PFSK-1 (cell line): ENCODE results near the gene QKI.

Source experiments
- FOXP2 ChIP-seq: optimal IDR thresholded peaks from 2 replicates; pipeline ENCODE3; 2011; ENCODE audit warnings: borderline replicate concordance, control low read depth, inconsistent platforms; ENCODE audit not compliant: insufficient read depth; ENCODE audit errors: extremely low read length, extremely low read depth
- POLR2AphosphoS5 ChIP-seq: IDR thresholded peaks from 2 replicates; pipeline ENCODE4 v1.6.1; 2012; ENCODE audit warnings: low read depth, mild to moderate bottlenecking, control low read depth, low read length, moderate library complexity
- SIN3A ChIP-seq: IDR thresholded peaks from 2 replicates; pipeline ENCODE4 v1.6.1; 2012; ENCODE audit warnings: mild to moderate bottlenecking, low read length, moderate library complexity, borderline replicate concordance; ENCODE audit not compliant: insufficient read depth
- TAF1 ChIP-seq: IDR thresholded peaks from 2 replicates; pipeline ENCODE4 v1.6.1; 2012; ENCODE audit warnings: low read length, control low read depth, borderline replicate concordance; ENCODE audit not compliant: insufficient read depth
- TF ChIP-seq, protein P1 (sequence below), 2 experiments: IDR thresholded peaks; 2 replicates each; pipeline versions ENCODE4 v1.6.1 to v1.8.0; 2011 to 2012; ENCODE audit warnings: low read depth in 2 of 2, low read length in 2 of 2, control low read depth in 1 of 2, inconsistent platforms in 1 of 2, mild to moderate bottlenecking in 1 of 2, moderate library complexity in 1 of 2; ENCODE audit not compliant: insufficient read depth in 1 of 2

The QKI gene

DNA sequence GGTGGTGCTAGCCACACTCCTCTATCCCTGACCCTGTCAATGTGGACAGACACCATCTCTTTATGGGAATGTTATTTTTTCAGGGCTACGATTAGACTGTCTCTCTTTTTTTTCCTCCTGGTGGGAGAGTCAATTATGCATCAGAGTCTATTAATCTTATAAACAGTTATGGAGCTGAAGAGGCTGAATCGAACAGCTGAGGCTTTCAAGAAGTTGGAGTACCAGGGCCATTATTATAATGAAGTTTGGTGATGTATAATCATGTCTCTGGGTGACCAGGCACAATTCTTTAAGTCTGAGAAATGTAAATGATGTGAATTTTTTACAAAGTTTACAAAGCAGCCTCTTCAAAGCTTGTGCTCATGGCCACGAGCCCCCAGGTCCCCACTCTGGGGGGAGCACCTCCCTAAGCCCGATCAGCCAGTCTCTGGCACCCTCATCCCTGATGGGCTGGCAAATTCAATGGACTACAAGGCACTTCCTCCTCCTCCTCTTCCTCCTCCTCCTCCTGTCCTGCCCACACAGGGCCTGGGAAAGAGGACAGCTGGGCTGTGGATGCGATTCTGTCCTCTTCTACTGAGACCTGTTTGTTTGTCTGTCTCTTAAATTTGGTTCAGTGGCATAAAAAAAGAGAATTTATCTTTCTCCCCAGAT, 43.9 kb upstream of the QKI start:
- TF ChIP-seq POLR2AphosphoS5 (no peak), TAF1 (no peak), FOXP2 (no peak), SIN3A (no peak)
- TF ChIP-seq, protein P1, sequence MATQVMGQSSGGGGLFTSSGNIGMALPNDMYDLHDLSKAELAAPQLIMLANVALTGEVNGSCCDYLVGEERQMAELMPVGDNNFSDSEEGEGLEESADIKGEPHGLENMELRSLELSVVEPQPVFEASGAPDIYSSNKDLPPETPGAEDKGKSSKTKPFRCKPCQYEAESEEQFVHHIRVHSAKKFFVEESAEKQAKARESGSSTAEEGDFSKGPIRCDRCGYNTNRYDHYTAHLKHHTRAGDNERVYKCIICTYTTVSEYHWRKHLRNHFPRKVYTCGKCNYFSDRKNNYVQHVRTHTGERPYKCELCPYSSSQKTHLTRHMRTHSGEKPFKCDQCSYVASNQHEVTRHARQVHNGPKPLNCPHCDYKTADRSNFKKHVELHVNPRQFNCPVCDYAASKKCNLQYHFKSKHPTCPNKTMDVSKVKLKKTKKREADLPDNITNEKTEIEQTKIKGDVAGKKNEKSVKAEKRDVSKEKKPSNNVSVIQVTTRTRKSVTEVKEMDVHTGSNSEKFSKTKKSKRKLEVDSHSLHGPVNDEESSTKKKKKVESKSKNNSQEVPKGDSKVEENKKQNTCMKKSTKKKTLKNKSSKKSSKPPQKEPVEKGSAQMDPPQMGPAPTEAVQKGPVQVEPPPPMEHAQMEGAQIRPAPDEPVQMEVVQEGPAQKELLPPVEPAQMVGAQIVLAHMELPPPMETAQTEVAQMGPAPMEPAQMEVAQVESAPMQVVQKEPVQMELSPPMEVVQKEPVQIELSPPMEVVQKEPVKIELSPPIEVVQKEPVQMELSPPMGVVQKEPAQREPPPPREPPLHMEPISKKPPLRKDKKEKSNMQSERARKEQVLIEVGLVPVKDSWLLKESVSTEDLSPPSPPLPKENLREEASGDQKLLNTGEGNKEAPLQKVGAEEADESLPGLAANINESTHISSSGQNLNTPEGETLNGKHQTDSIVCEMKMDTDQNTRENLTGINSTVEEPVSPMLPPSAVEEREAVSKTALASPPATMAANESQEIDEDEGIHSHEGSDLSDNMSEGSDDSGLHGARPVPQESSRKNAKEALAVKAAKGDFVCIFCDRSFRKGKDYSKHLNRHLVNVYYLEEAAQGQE (IDR thresholded peaks at IDR 0.05; ENCODE audit: insufficient read depth in 1 of 2, low read depth in 2 of 2, low read length in 2 of 2) = no peak

DNA sequence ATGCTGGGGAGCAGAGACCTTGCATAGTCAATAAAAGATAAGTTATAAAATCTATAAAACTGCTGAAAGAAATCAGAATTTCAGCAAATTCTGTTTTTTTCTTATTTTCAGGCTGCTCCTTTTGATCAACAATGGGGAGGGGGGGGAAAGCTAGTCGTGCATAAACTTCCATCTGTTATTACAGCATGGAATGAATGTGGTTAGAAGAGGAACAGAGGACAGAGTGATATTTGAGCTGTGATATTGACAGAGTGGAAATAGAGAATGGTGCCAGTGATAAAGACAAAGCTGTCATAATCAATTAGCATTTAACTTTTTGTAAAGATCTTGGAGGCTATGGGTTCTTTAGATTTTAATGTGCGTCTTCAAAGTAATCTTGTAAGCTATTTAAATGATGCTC, 43.4 kb upstream of the QKI start:
- TF ChIP-seq POLR2AphosphoS5 (no peak), FOXP2 (no peak)
- TF ChIP-seq, protein P1 (IDR thresholded peaks at IDR 0.05; ENCODE audit: insufficient read depth in 1 of 2, low read depth in 2 of 2, low read length in 2 of 2) = no peak

- TF ChIP-seq TAF1 (no peak), FOXP2 (no peak), POLR2AphosphoS5 (no peak), SIN3A (no peak)
- TF ChIP-seq, protein P1 (IDR thresholded peaks at IDR 0.05; ENCODE audit: insufficient read depth in 1 of 2, low read depth in 2 of 2, low read length in 2 of 2) = no peak
Observed at GRCh38 chr6:163373240-163373639, 41.3 kb upstream of the QKI start.

GRCh38 chr6:163375361-163375760, 39.2 kb upstream of the QKI start:
- no peak for TF ChIP-seq SIN3A
- TF ChIP-seq, protein P1 (IDR thresholded peaks at IDR 0.05; ENCODE audit: insufficient read depth in 1 of 2, low read depth in 2 of 2, low read length in 2 of 2) = no peak
- TF ChIP-seq FOXP2 = no peak
- TF ChIP-seq POLR2AphosphoS5 = no peak
- no peak for TF ChIP-seq TAF1

GRCh38 chr6:163376187-163376586, 38.3 kb upstream of the QKI start:
- TF ChIP-seq TAF1 (no peak), FOXP2 (no peak), SIN3A (no peak), POLR2AphosphoS5 (no peak)
- TF ChIP-seq, protein P1 (IDR thresholded peaks at IDR 0.05; ENCODE audit: insufficient read depth in 1 of 2, low read depth in 2 of 2, low read length in 2 of 2) = no peak
